Keratinocyte (primary cell): ENCODE data around the gene DENND4B. TPM values are rescaled to one million over a fixed set of nuclear protein-coding genes. Genes with fewer than 3 reads are reported as not detected.

ENCODE experiments used
- DNase-seq: peaks from one replicate; pipeline ENCODE4 v3.0.0-alpha.2; 2011; ENCODE audit warnings: low read depth, missing footprints, low spot score
- FAIRE-seq: peaks from 2 replicates; lab custom pipeline; 2011; peaks lifted over from hg19 to GRCh38; lab: Jason Lieb, UNC
- H2AFZ ChIP-seq: 2 replicates; pipeline ENCODE4 v1.6.0; 2012; ENCODE audit warnings: low read length, control low read depth, inconsistent platforms; ENCODE audit not compliant: control insufficient read depth
- H3K27ac ChIP-seq: 2 replicates; pipeline ENCODE4 v1.5.1; 2011; ENCODE audit warnings: low read length; ENCODE audit not compliant: control insufficient read depth, insufficient read depth
- H3K27me3 ChIP-seq: 3 replicates; pipeline ENCODE4 v1.6.0; 2011; ENCODE audit warnings: low read length; ENCODE audit not compliant: control insufficient read depth, insufficient read depth; ENCODE audit errors: extremely low read depth
- H3K36me3 ChIP-seq, 2 experiments: 2 replicates in 1 of 2; 3 replicates in 1 of 2; pipeline ENCODE4 v1.5.1; 2011; ENCODE audit warnings: low read length in 2 of 2, mild to moderate bottlenecking in 1 of 2; ENCODE audit not compliant: control insufficient read depth in 2 of 2, insufficient read depth in 2 of 2; ENCODE audit errors: extremely low read depth in 1 of 2
- H3K4me1 ChIP-seq: 3 replicates; pipeline ENCODE4 v1.5.1; 2011; ENCODE audit warnings: low read length; ENCODE audit not compliant: control insufficient read depth, insufficient read depth; ENCODE audit errors: extremely low read depth
- H3K4me2 ChIP-seq: 3 replicates; pipeline ENCODE4 v1.6.0; 2011; ENCODE audit warnings: low read depth, low read length; ENCODE audit not compliant: control insufficient read depth, insufficient read depth; ENCODE audit errors: extremely low read depth
- H3K4me3 ChIP-seq, 3 experiments: fragments of 200-600 bp in 1 of 3; sonication (generic) in 1 of 3; 2 replicates in 2 of 3; 3 replicates in 1 of 3; pipeline ENCODE4 v1.5.1; 2011 to 2016; ENCODE audit warnings: low read length in 3 of 3, mild to moderate bottlenecking in 3 of 3, control low read depth in 2 of 3, inconsistent platforms in 1 of 3, low read depth in 1 of 3, mixed read lengths in 1 of 3, mixed run types in 1 of 3, moderate library complexity in 1 of 3; ENCODE audit not compliant: control insufficient read depth in 2 of 3, insufficient read depth in 2 of 3; ENCODE audit errors: extremely low read depth in 1 of 3
- H3K79me2 ChIP-seq: 2 replicates; pipeline ENCODE4 v1.6.0; 2012; ENCODE audit warnings: low read length; ENCODE audit not compliant: control insufficient read depth, insufficient read depth
- H3K9ac ChIP-seq: 3 replicates; pipeline ENCODE4 v1.6.0; 2011; ENCODE audit warnings: low read length; ENCODE audit not compliant: control insufficient read depth, insufficient read depth; ENCODE audit errors: extremely low read depth
- H3K9me1 ChIP-seq: 3 replicates; pipeline ENCODE4 v1.6.0; 2011; ENCODE audit warnings: low read length; ENCODE audit not compliant: control insufficient read depth, insufficient read depth; ENCODE audit errors: extremely low read depth
- H3K9me3 ChIP-seq: 2 replicates; pipeline ENCODE4 v1.5.1; 2012; ENCODE audit warnings: low read depth, low read length; ENCODE audit not compliant: control insufficient read depth
- H4K20me1 ChIP-seq: 3 replicates; pipeline ENCODE4 v1.6.0; 2011; ENCODE audit warnings: low read length; ENCODE audit not compliant: control insufficient read depth, insufficient read depth; ENCODE audit errors: extremely low read depth
- CTCF ChIP-seq, 3 experiments: IDR thresholded peaks in 1 of 3; conservative IDR thresholded peaks in 1 of 3; optimal IDR thresholded peaks in 1 of 3; 2 replicates in 2 of 3; 3 replicates in 1 of 3; pipeline versions ENCODE3 to v1.5.1; 2011; ENCODE audit warnings: low read length in 3 of 3, mild to moderate bottlenecking in 3 of 3, moderate library complexity in 2 of 3, control low read depth in 1 of 3, inconsistent platforms in 1 of 3; ENCODE audit not compliant: insufficient read depth in 2 of 3; ENCODE audit errors: extremely low read depth in 1 of 3
- EZH2 ChIP-seq: IDR thresholded peaks from one replicate; pipeline ENCODE4 v1.6.1; 2012; ENCODE audit warnings: inconsistent platforms, mild to moderate bottlenecking, low read length, moderate library complexity
- dilution Hi-C: fragments of 300-500 bp; cut with MboI; formaldehyde crosslinking; loops from one replicate; pipeline ENCODE4 v1.7.0; 2020; ENCODE audit warnings: low sequenced_read_pairs; ENCODE audit not compliant: extremely low pct_ligation_motif_present
- polyA plus RNA-seq, 5 experiments: library from polyadenylated mRNA; depleted of rRNA in 3 of 5; stranded (reverse) in 3 of 5; stranded (forward) in 1 of 5; unstranded in 1 of 5; fragments of >200 nt; gene quantifications; 1 replicate in 1 of 5; 2 replicates in 3 of 5; 3 replicates in 1 of 5; pipeline versions ENCODE4 v1.2.1 to v1.2.3, GENCODE V29; 2011 to 2012; ENCODE audit warnings: missing spikeins in 2 of 5, low read depth in 1 of 5, low replicate concordance in 1 of 5

The DENND4B gene
- polyA plus RNA-seq, 1 donor (not counting 4 experiments of a cell fraction or from before 2014, with no cell fraction given), result 7.9 TPM

GRCh38 chr1:153888533-153888932, 58.0 kb downstream of the DENND4B start:
- Histone ChIP-seq H3K9me1 (no peaks in the 10 kb centered on the region), H3K9ac (no peak overlapping the region), H2AFZ (no peak overlapping the region), H3K4me3 (no peak overlapping the region), H4K20me1 (no peaks in the 10 kb centered on the region), H3K27me3 (no peaks in the 10 kb centered on the region), H3K36me3 (no peaks in the 10 kb centered on the region), H3K27ac (no peak overlapping the region), H3K4me2 (no peak overlapping the region), H3K9me3 (no peaks in the 10 kb centered on the region), H3K79me2 (peaks cover 66% of the 10 kb centered on the region), H3K4me1 (no peaks in the 10 kb centered on the region)
- dilution Hi-C loops, result no loop called here
- FAIRE-seq, result no peak
- DNase-seq, result no peak
- TF ChIP-seq EZH2 (no peak), CTCF (optimal IDR thresholded peaks at IDR 0.05 in 1 of 3, IDR thresholded peaks at IDR 0.05 in 1 of 3, conservative IDR thresholded peaks at IDR 0.05 in 1 of 3; ENCODE audit: extremely low read depth in 1 of 3, insufficient read depth in 2 of 3, low read length in 3 of 3) (no peak)

- no peaks in the 10 kb centered on the region for H3K36me3 ChIP-seq
- peaks cover 12% of the 10 kb centered on the region for H3K4me1 ChIP-seq
- peaks cover 81% of the 10 kb centered on the region for H3K79me2 ChIP-seq
- H2AFZ ChIP-seq, result no peak overlapping the region
- no peaks in the 10 kb centered on the region for H3K27me3 ChIP-seq
- H4K20me1 ChIP-seq, result peaks cover 4% of the 10 kb centered on the region
- TF ChIP-seq CTCF (optimal IDR thresholded peaks at IDR 0.05 in 1 of 3, IDR thresholded peaks at IDR 0.05 in 1 of 3, conservative IDR thresholded peaks at IDR 0.05 in 1 of 3; ENCODE audit: extremely low read depth in 1 of 3, insufficient read depth in 2 of 3, low read length in 3 of 3) (no peak), EZH2 (no peak)
- no peak overlapping the region for H3K4me2 ChIP-seq
- H3K27ac ChIP-seq, result no peak overlapping the region
- no peaks in the 10 kb centered on the region for H3K9me3 ChIP-seq
- no peak overlapping the region for H3K9ac ChIP-seq
- dilution Hi-C loops, result no loop called here
- DNase-seq, result no peak
- FAIRE-seq, result no peak
- no peaks in the 10 kb centered on the region for H3K9me1 ChIP-seq
- H3K4me3 ChIP-seq, result no peak overlapping the region
Observed at GRCh38 chr1:153886127-153886526, 60.4 kb downstream of the DENND4B start.
